Measurements from ENCODE around the gene BPIFA3. TPM values are rescaled to one million over a fixed set of nuclear protein-coding genes. Genes with fewer than 3 reads are reported as not detected.

Gene BPIFA3
- total and polyA plus RNA-seq, 2 experiments from 2014 or later = not detected

- no peaks in the 10 kb centered on the region for H3K9me2 ChIP-seq (replicated peaks; ENCODE audit: insufficient read depth)
- TF ChIP-seq CTCF (IDR thresholded peaks at IDR 0.05; ENCODE audit: poor library complexity) = no peak
- TF ChIP-seq EZH2phosphoT487 (IDR thresholded peaks at IDR 0.05; ENCODE audit: low read depth, severe bottlenecking, unreplicated experiment) = no peak
- TF ChIP-seq EZH2 (IDR thresholded peaks at IDR 0.05; ENCODE audit: borderline replicate concordance) = no peak
- no peak overlapping the region for H2AFZ ChIP-seq
- H3K9me3 ChIP-seq (ENCODE audit: low read depth) = no peaks in the 10 kb centered on the region
- no peak for DNase-seq (ENCODE audit: low spot score)
- peaks cover 45% of the 10 kb centered on the region for H3K27me3 ChIP-seq
- WGBS (ENCODE audit: low lambda C conversion rate, missing lambda C conversion rate) = 67% methylated on average over 1 of the region's 1 CpG
- no peaks in the 10 kb centered on the region for H4K20me1 ChIP-seq (ENCODE audit: insufficient read depth, poor library complexity, severe bottlenecking)
- no peak overlapping the region for H3K4me2 ChIP-seq
- no peaks in the 10 kb centered on the region for H3K79me2 ChIP-seq
- H3K4me1 ChIP-seq (ENCODE audit: insufficient read depth) = no peaks in the 10 kb centered on the region
- no peak overlapping the region for H3K4me3 ChIP-seq
- H3K27ac ChIP-seq = no peak overlapping the region
- no peaks in the 10 kb centered on the region for H3K36me3 ChIP-seq (replicated peaks; ENCODE audit: insufficient read depth, low read depth)
These were observed 6.8 kb upstream of the BPIFA3 start for GRCh38 chr20:33210371-33210770.

GRCh38 chr20:33211817-33212424, 5.2 kb upstream of the BPIFA3 start:
- no peak for TF ChIP-seq EZH2phosphoT487 (IDR thresholded peaks at IDR 0.05; ENCODE audit: low read depth, severe bottlenecking, unreplicated experiment)
- TF ChIP-seq CTCF (IDR thresholded peaks at IDR 0.05; ENCODE audit: poor library complexity) = peak; percentile 70
- no peak for TF ChIP-seq EZH2 (IDR thresholded peaks at IDR 0.05; ENCODE audit: borderline replicate concordance)
- Histone ChIP-seq H2AFZ (no peak overlapping the region), H3K79me2 (no peaks in the 10 kb centered on the region), H4K20me1 (ENCODE audit: insufficient read depth, poor library complexity, severe bottlenecking) (no peaks in the 10 kb centered on the region), H3K4me1 (ENCODE audit: insufficient read depth) (no peaks in the 10 kb centered on the region), H3K27ac (no peak overlapping the region), H3K4me2 (no peak overlapping the region), H3K4me3 (no peak overlapping the region), H3K27me3 (peaks cover 37% of the 10 kb centered on the region), H3K36me3 (replicated peaks; ENCODE audit: insufficient read depth, low read depth) (no peaks in the 10 kb centered on the region), H3K9me3 (ENCODE audit: low read depth) (no peaks in the 10 kb centered on the region), H3K9me2 (replicated peaks; ENCODE audit: insufficient read depth) (no peaks in the 10 kb centered on the region)
- WGBS (ENCODE audit: low lambda C conversion rate, missing lambda C conversion rate) = 18% methylated on average over 5 of the region's 5 CpGs
- DNase-seq (ENCODE audit: low spot score) = peak; percentile 88

- WGBS (ENCODE audit: low lambda C conversion rate, missing lambda C conversion rate) = 85% methylated on average over 4 of the region's 4 CpGs
- no peak overlapping the region for H3K27ac ChIP-seq
- peaks cover 37% of the 10 kb centered on the region for H3K27me3 ChIP-seq
- no peak overlapping the region for H3K4me2 ChIP-seq
- H3K4me1 ChIP-seq (ENCODE audit: insufficient read depth) = no peaks in the 10 kb centered on the region
- H3K4me3 ChIP-seq = no peak overlapping the region
- H3K79me2 ChIP-seq = no peaks in the 10 kb centered on the region
- no peak for TF ChIP-seq EZH2phosphoT487 (IDR thresholded peaks at IDR 0.05; ENCODE audit: low read depth, severe bottlenecking, unreplicated experiment)
- no peaks in the 10 kb centered on the region for H3K36me3 ChIP-seq (replicated peaks; ENCODE audit: insufficient read depth, low read depth)
- DNase-seq (ENCODE audit: low spot score) = no peak
- H3K9me2 ChIP-seq (replicated peaks; ENCODE audit: insufficient read depth) = no peaks in the 10 kb centered on the region
- no peaks in the 10 kb centered on the region for H3K9me3 ChIP-seq (ENCODE audit: low read depth)
- H4K20me1 ChIP-seq (ENCODE audit: insufficient read depth, poor library complexity, severe bottlenecking) = no peaks in the 10 kb centered on the region
- H2AFZ ChIP-seq = no peak overlapping the region
These were observed 7.2 kb downstream of the BPIFA3 start for GRCh38 chr20:33224399-33224798.

- Histone ChIP-seq H2AFZ (no peak overlapping the region), H3K27ac (no peak overlapping the region), H3K36me3 (replicated peaks; ENCODE audit: insufficient read depth, low read depth) (no peaks in the 10 kb centered on the region), H3K9me2 (replicated peaks; ENCODE audit: insufficient read depth) (no peaks in the 10 kb centered on the region), H3K79me2 (no peaks in the 10 kb centered on the region), H3K27me3 (peaks cover 65% of the 10 kb centered on the region), H4K20me1 (ENCODE audit: insufficient read depth, poor library complexity, severe bottlenecking) (no peaks in the 10 kb centered on the region), H3K9me3 (ENCODE audit: low read depth) (no peaks in the 10 kb centered on the region), H3K4me2 (no peak overlapping the region), H3K4me3 (no peak overlapping the region), H3K4me1 (ENCODE audit: insufficient read depth) (no peaks in the 10 kb centered on the region)
- 62% methylated on average over 6 of the region's 6 CpGs for WGBS (ENCODE audit: low lambda C conversion rate, missing lambda C conversion rate)
- TF ChIP-seq EZH2 (IDR thresholded peaks at IDR 0.05; ENCODE audit: borderline replicate concordance) = no peak
- DNase-seq (ENCODE audit: low spot score) = no peak
These were observed 12.7 kb downstream of the BPIFA3 start for GRCh38 chr20:33229843-33230242.
